HCT116 (cell line): ENCODE data around the gene DPYSL5. TPM values are rescaled to one million over a fixed set of nuclear protein-coding genes. Genes with fewer than 3 reads are reported as not detected.

ENCODE experiments used
- ATAC-seq: fragments of 200-7000 bp; cut with Tn5 transposase; 2 replicates; pipeline ENCODE4 v1.9.1; 2020; ENCODE audit warnings: mild to moderate bottlenecking, moderate library complexity
- BruUV-seq: library from RNA; stranded (reverse); fragments of 400-500 nt; replicated peaks from 2 replicates; lab custom pipeline; 2021; lab: Mats Ljungman, UMichigan
- CTCF ChIA-PET: fragments of 300-600 bp; sonication (Branson Sonifier 250); formaldehyde crosslinking; loops from one replicate; lab custom pipeline; 2021; ENCODE audit warnings: antibody characterized with exemption; lab: Charles Lee
- POLR2A ChIA-PET: fragments of 300-600, 350-600 bp; sonication (Branson Sonifier 250); formaldehyde crosslinking; loops from one replicate; lab custom pipeline; 2021; ENCODE audit warnings: antibody characterized with exemption; lab: Charles Lee
- RAD21 ChIA-PET, 2 experiments: fragments of 300-600 bp; sonication (Branson Sonifier 250); formaldehyde crosslinking; loops; one replicate each; lab custom pipeline; 2023; ENCODE audit warnings: low total read pairs in 2 of 2; ENCODE audit not compliant: uncharacterized antibody in 2 of 2, unreplicated experiment in 2 of 2, low non-redundant PET in 1 of 2; lab: Charles Lee
- DNase-seq: peaks from one replicate; pipeline ENCODE4 v3.0.0-alpha.2; 2010; ENCODE audit warnings: low read depth, low spot score
- H2AFZ ChIP-seq: fragments of 200-600 bp; shearing (Covaris generic), sonication (generic); 2 replicates; pipeline ENCODE4 v1.6.1; 2017; ENCODE audit warnings: low read depth, mixed run types, mixed read lengths, antibody characterized with exemption, low read length; ENCODE audit not compliant: poor library complexity, severe bottlenecking
- H3K27ac ChIP-seq: 2 replicates; pipeline ENCODE4 v1.5.1; 2012; ENCODE audit warnings: low read depth, low read length
- H3K27me3 ChIP-seq: fragments of 200-600 bp; sonication (generic); 2 replicates; pipeline ENCODE4 v1.6.1; 2016; ENCODE audit warnings: mixed run types, low read length, mixed read lengths; ENCODE audit not compliant: insufficient read depth
- H3K36me3 ChIP-seq, 2 experiments: fragments of 200-500 bp in 1 of 2; fragments of 200-600 bp in 1 of 2; sonication (Bioruptor generic) in 1 of 2; sonication (generic) in 1 of 2; 2 replicates each; pipeline versions ENCODE4 v1.5.1 to v1.6.1; 2014 to 2016; ENCODE audit warnings: low read length in 2 of 2, inconsistent platforms in 1 of 2, mixed read lengths in 1 of 2, mixed run types in 1 of 2; ENCODE audit not compliant: insufficient read depth in 2 of 2, control insufficient read depth in 1 of 2
- H3K4me1 ChIP-seq, 2 experiments: fragments of 200-600 bp in 1 of 2; sonication (generic) in 1 of 2; 2 replicates each; pipeline versions ENCODE4 v1.5.1 to v1.6.1; 2012 to 2017; ENCODE audit warnings: low read length in 2 of 2, inconsistent platforms in 1 of 2, mild to moderate bottlenecking in 1 of 2, mixed read lengths in 1 of 2, mixed run types in 1 of 2, moderate library complexity in 1 of 2; ENCODE audit not compliant: insufficient read depth in 2 of 2, control insufficient read depth in 1 of 2
- H3K4me2 ChIP-seq: fragments of 200-600 bp; sonication (generic); 2 replicates; pipeline ENCODE4 v1.6.1; 2017; ENCODE audit warnings: mixed run types, low read length, mixed read lengths
- H3K4me3 ChIP-seq, 2 experiments: fragments of 200-600 bp in 1 of 2; sonication (generic) in 1 of 2; replicated peaks in 1 of 2; 2 replicates each; pipeline ENCODE4 v1.5.1; 2011 to 2016; ENCODE audit warnings: low read length in 2 of 2, control low read depth in 1 of 2, low read depth in 1 of 2, mild to moderate bottlenecking in 1 of 2, mixed read lengths in 1 of 2, mixed run types in 1 of 2
- H3K79me2 ChIP-seq: fragments of 200-600 bp; sonication (generic); 2 replicates; pipeline ENCODE4 v1.6.1; 2017; ENCODE audit warnings: mild to moderate bottlenecking, mixed run types, low read length, moderate library complexity, mixed read lengths; ENCODE audit not compliant: insufficient read depth
- H3K9ac ChIP-seq: fragments of 200-600 bp; sonication (generic); 2 replicates; pipeline ENCODE4 v1.6.1; 2016; ENCODE audit warnings: low read length, mixed read lengths
- H3K9me2 ChIP-seq: fragments of 200-600 bp; sonication (generic), shearing (Covaris generic); 2 replicates; pipeline ENCODE4 v1.6.1; 2017; ENCODE audit warnings: mixed run types, mild to moderate bottlenecking, moderate library complexity; ENCODE audit not compliant: insufficient read depth
- H3K9me3 ChIP-seq, 2 experiments: fragments of 200-500 bp in 1 of 2; fragments of 200-600 bp in 1 of 2; sonication (Bioruptor generic) in 1 of 2; sonication (generic) in 1 of 2; 2 replicates each; pipeline ENCODE4 v1.6.1; 2014 to 2017; ENCODE audit warnings: low read length in 2 of 2, mixed read lengths in 2 of 2, inconsistent platforms in 1 of 2, low read depth in 1 of 2, mild to moderate bottlenecking in 1 of 2, mixed run types in 1 of 2, moderate library complexity in 1 of 2; ENCODE audit not compliant: control insufficient read depth in 1 of 2, insufficient read depth in 1 of 2
- H4K20me1 ChIP-seq: fragments of 200-600 bp; sonication (generic), shearing (Covaris generic); 2 replicates; pipeline ENCODE4 v1.6.1; 2017; ENCODE audit warnings: mixed run types, mild to moderate bottlenecking, moderate library complexity; ENCODE audit not compliant: insufficient read depth
- CTCF ChIP-seq, 3 experiments: fragments of 200-600 bp in 1 of 3; sonication (generic) in 1 of 3; IDR thresholded peaks in 2 of 3; conservative IDR thresholded peaks in 1 of 3; 2 replicates each; pipeline ENCODE4 v1.5.1; 2012 to 2017; ENCODE audit warnings: low read depth in 2 of 3, low read length in 2 of 3, antibody characterized with exemption in 1 of 3, borderline replicate concordance in 1 of 3, control low read depth in 1 of 3, mild to moderate bottlenecking in 1 of 3, mixed read lengths in 1 of 3, mixed run types in 1 of 3, moderate library complexity in 1 of 3; ENCODE audit not compliant: insufficient read depth in 1 of 3
- RAD21 ChIP-seq: IDR thresholded peaks from 2 replicates; pipeline ENCODE4 v1.6.1; 2012; ENCODE audit warnings: low read depth, mild to moderate bottlenecking
- YY1 ChIP-seq: IDR thresholded peaks from 2 replicates; pipeline ENCODE4 v1.6.1; 2011; ENCODE audit warnings: low read length, low read depth, moderate library complexity, mild to moderate bottlenecking; ENCODE audit not compliant: insufficient replicate concordance; ENCODE audit errors: extremely low read depth
- ZNF274 ChIP-seq: fragments of 200-500 bp; sonication (Bioruptor generic); IDR thresholded peaks from 2 replicates; pipeline ENCODE4 v1.6.1; 2014; ENCODE audit warnings: mild to moderate bottlenecking, low read depth, low read length, inconsistent platforms
- intact Hi-C: fragments of 100-400 bp; cut with micrococcal nuclease; formaldehyde crosslinking; loops from 2 replicates; pipeline ENCODE4 v1.10.0; 2022
- total RNA-seq: library from RNA; stranded (reverse); gene quantifications from one replicate; pipeline ENCODE4 v1.2.1, GENCODE V29; 2021; ENCODE audit not compliant: unreplicated experiment

DPYSL5 gene
- total RNA-seq, 1 experiment from 2014 or later, result 8.4 TPM

- Histone ChIP-seq H3K9ac (no peak overlapping the region), H3K27ac (no peak overlapping the region), H2AFZ (peak overlapping the region; percentile 81), H3K27me3 (no peaks in the 10 kb centered on the region), H3K9me3 (no peaks in the 10 kb centered on the region), H3K79me2 (no peaks in the 10 kb centered on the region), H3K36me3 (no peaks in the 10 kb centered on the region), H3K9me2 (no peaks in the 10 kb centered on the region), H3K4me2 (peak overlapping the region; percentile 63), H3K4me3 (no peak overlapping the region; a peak in 1 of 4 replicates), H3K4me1 (peaks cover 0 to 22% of the 10 kb centered on the region in 2 experiments; a peak in 3 of 4 replicates), H4K20me1 (no peaks in the 10 kb centered on the region)
- BruUV-seq, result no TSS peak
- intact Hi-C loops, result loop anchor here (1.0 to 2.0 kb wide), 4 partner anchors 76 to 240 kb away; partner anchors contain the start of gene KHK
- peak; percentile 31 for TF ChIP-seq YY1
- TF ChIP-seq CTCF (IDR thresholded peaks at IDR 0.05 in 2 of 3, conservative IDR thresholded peaks at IDR 0.05 in 1 of 3; ENCODE audit: borderline replicate concordance in 1 of 3, insufficient read depth in 1 of 3, low read depth in 2 of 3, low read length in 2 of 3), result peak; percentile 79 to 97 (median 84)
- peak; percentile 97 for TF ChIP-seq RAD21
- TF ChIP-seq ZNF274, result no peak
- ChIA-PET RAD21 (interaction anchor here (0.6 to 2.1 kb wide), 13 partner anchors 29 to 170 kb away, joined by 3 to 16 read pairs (median 5); no protein-coding TSS in a partner anchor), POLR2A (interaction anchor here (0.8 to 1.5 kb wide), 3 partner anchors 11 to 164 kb away, joined by 3 to 5 read pairs (median 3); no protein-coding TSS in a partner anchor), CTCF (interaction anchor here (0.6 to 4.2 kb wide), 34 partner anchors 9 to 457 kb away, joined by 3 to 93 read pairs (median 5); partner anchors contain the start of gene AGBL5)
- peak; percentile 64 for DNase-seq
- ATAC-seq, result peak; percentile 80
These were observed 1.3 kb upstream of the DPYSL5 start for GRCh38 chr2:26846334-26847306.
